PFSK-1 (cell line): ENCODE data around the gene GPR142.

Experiments used
- POLR2AphosphoS5 ChIP-seq: IDR thresholded peaks from 2 replicates; pipeline ENCODE4 v1.6.1; 2012; ENCODE audit warnings: low read depth, mild to moderate bottlenecking, control low read depth, low read length, moderate library complexity
- TAF1 ChIP-seq: IDR thresholded peaks from 2 replicates; pipeline ENCODE4 v1.6.1; 2012; ENCODE audit warnings: low read length, control low read depth, borderline replicate concordance; ENCODE audit not compliant: insufficient read depth

- TF ChIP-seq POLR2AphosphoS5 (no peak), TAF1 (no peak)
Measured at GRCh38 chr17:74340470-74341023, 26.8 kb upstream of the GPR142 start.
